Naive thymus-derived CD8-positive, alpha-beta T cell (primary cell): ENCODE data around the gene GPR21. TPM values are rescaled to one million over a fixed set of nuclear protein-coding genes. Genes with fewer than 3 reads are reported as not detected.

Experiments
- ATAC-seq, 2 donors: fragments of 150-1000 bp; cut with Tn5 transposase in 1 of 2; sonication (Bioruptor Pico), chemical (Tn5 transposase) in 1 of 2; 1 replicate in 1 of 2; 2 replicates in 1 of 2; pipeline ENCODE4 v1.10.0; 2021; ENCODE audit warnings: mild to moderate bottlenecking in 2 of 2, moderate library complexity in 2 of 2
- POLR2A ChIA-PET: fragments of 350-600 bp; sonication (Branson Sonifier 250); formaldehyde crosslinking; loops from one replicate; lab custom pipeline; 2021; ENCODE audit warnings: antibody characterized with exemption; lab: Charles Lee
- DNase-seq, 10 donors: peaks; one replicate each; pipeline versions ENCODE4 v3.0.0 to v3.0.0-alpha.2; 2020 to 2022
- H3K27ac Mint-ChIP-seq, 10 donors: one replicate each; pipeline ENCODE4 v1.8.0; 2020 to 2022; ENCODE audit warnings: mild to moderate bottlenecking in 10 of 10, mixed read lengths in 10 of 10, moderate library complexity in 4 of 10, inconsistent platforms in 1 of 10
- H3K27me3 Mint-ChIP-seq, 5 donors: one replicate each; pipeline ENCODE4 v1.8.0; 2021 to 2022; ENCODE audit warnings: mixed read lengths in 5 of 5
- H3K36me3 Mint-ChIP-seq, 3 donors: one replicate each; pipeline ENCODE4 v1.8.0; 2020 to 2022; ENCODE audit warnings: mixed read lengths in 3 of 3, mild to moderate bottlenecking in 2 of 3, inconsistent platforms in 1 of 3
- H3K4me1 Mint-ChIP-seq, 4 donors: one replicate each; pipeline ENCODE4 v1.8.0; 2021 to 2022; ENCODE audit warnings: mixed read lengths in 4 of 4
- H3K4me3 Mint-ChIP-seq, 10 donors: one replicate each; pipeline ENCODE4 v1.8.0; 2020 to 2022; ENCODE audit warnings: mild to moderate bottlenecking in 10 of 10, mixed read lengths in 10 of 10, moderate library complexity in 6 of 10, inconsistent platforms in 1 of 10
- H3K9me3 Mint-ChIP-seq, 9 donors: one replicate each; pipeline ENCODE4 v1.8.0; 2020 to 2022; ENCODE audit warnings: mixed read lengths in 9 of 9, mild to moderate bottlenecking in 3 of 9, inconsistent platforms in 1 of 9, moderate library complexity in 1 of 9
- polyA plus RNA-seq, 3 donors: library from polyadenylated mRNA; unstranded; fragments of 300-500 nt; fragmentation: Illumina TruSeq; gene quantifications; one replicate each; pipeline ENCODE4 v1.2.3, GENCODE V29; 2021
- total RNA-seq, 8 experiments: library from RNA in 2 of 8; stranded (reverse) in 2 of 8; gene quantifications; one replicate each; pipeline ENCODE4 v1.2.3 and lab custom pipeline; 2021 to 2026

GPR21 gene
- total and polyA plus RNA-seq, 5 experiments from 2014 or later, result 0.60 to 0.91 TPM; not detected in 3

GRCh38 chr9:123072407-123072995 lies 39.0 kb downstream of the GPR21 start:
- H3K27me3 Mint-ChIP-seq, result no peaks in the 10 kb centered on the region
- H3K36me3 Mint-ChIP-seq, result peaks cover 12 to 84% (median 16%) of the 10 kb centered on the region in 3 donors
- DNase-seq (no peak), ATAC-seq (no peak)
- no peak overlapping the region for H3K4me3 Mint-ChIP-seq
- H3K27ac Mint-ChIP-seq, result peak overlapping the region in 4 of 10 donors; percentile 0 to 53 (median 2)
- POLR2A ChIA-PET, result no interaction called here
- no peaks in the 10 kb centered on the region for H3K9me3 Mint-ChIP-seq
- H3K4me1 Mint-ChIP-seq, result peaks cover 0 to 2% (median 0%) of the 10 kb centered on the region in 4 donors

GRCh38 chr9:123073441-123073840 lies 40.0 kb downstream of the GPR21 start:
- ATAC-seq, result no peak

GRCh38 chr9:123073991-123074422 lies 40.5 kb downstream of the GPR21 start:
- ATAC-seq, result no peak
- POLR2A ChIA-PET, result no interaction called here
- DNase-seq, result no peak
- no peaks in the 10 kb centered on the region for H3K9me3 Mint-ChIP-seq
- H3K4me3 Mint-ChIP-seq, result no peak overlapping the region
- H3K27ac Mint-ChIP-seq, result peak overlapping the region in 1 of 10 donors; percentile 50
- H3K27me3 Mint-ChIP-seq, result no peaks in the 10 kb centered on the region
- peaks cover 0 to 2% (median 0%) of the 10 kb centered on the region in 4 donors for H3K4me1 Mint-ChIP-seq
- peaks cover 10 to 87% (median 15%) of the 10 kb centered on the region in 3 donors for H3K36me3 Mint-ChIP-seq

More at GRCh38 chr9:123073441-123073840, 40.0 kb downstream of the GPR21 start:
- DNase-seq, result no peak
- H3K9me3 Mint-ChIP-seq, result no peaks in the 10 kb centered on the region
- H3K27me3 Mint-ChIP-seq, result no peaks in the 10 kb centered on the region
- H3K36me3 Mint-ChIP-seq, result peaks cover 10 to 87% (median 15%) of the 10 kb centered on the region in 3 donors
- H3K4me3 Mint-ChIP-seq, result no peak overlapping the region
- peaks cover 0 to 2% (median 0%) of the 10 kb centered on the region in 4 donors for H3K4me1 Mint-ChIP-seq
- no peak overlapping the region for H3K27ac Mint-ChIP-seq
- POLR2A ChIA-PET, result no interaction called here

- Mint-ChIP-seq H3K9me3 (no peaks in the 10 kb centered on the region), H3K27ac (peak overlapping the region in 1 of 10 donors; percentile 31), H3K27me3 (no peaks in the 10 kb centered on the region), H3K36me3 (peaks cover 12 to 89% (median 15%) of the 10 kb centered on the region in 3 donors), H3K4me1 (peaks cover 0 to 2% (median 0%) of the 10 kb centered on the region in 4 donors), H3K4me3 (no peak overlapping the region)
- no peak for DNase-seq
- POLR2A ChIA-PET, result no interaction called here
- no peak for ATAC-seq
Measured at GRCh38 chr9:123074628-123075027, 41.2 kb downstream of the GPR21 start.

- H3K4me3 Mint-ChIP-seq, result no peak overlapping the region
- no peaks in the 10 kb centered on the region for H3K27me3 Mint-ChIP-seq
- H3K36me3 Mint-ChIP-seq, result peaks cover 0 to 92% (median 25%) of the 10 kb centered on the region in 3 donors
- no peaks in the 10 kb centered on the region for H3K9me3 Mint-ChIP-seq
- POLR2A ChIA-PET, result no interaction called here
- ATAC-seq, result no peak
- peaks cover 0 to 10% (median 0%) of the 10 kb centered on the region in 4 donors for H3K4me1 Mint-ChIP-seq
- no peak overlapping the region for H3K27ac Mint-ChIP-seq
- no peak for DNase-seq
Measured at GRCh38 chr9:123080444-123080843, 47.0 kb downstream of the GPR21 start.

GRCh38 chr9:123081824-123082223 lies 48.4 kb downstream of the GPR21 start:
- Mint-ChIP-seq H3K36me3 (peaks cover 0 to 90% (median 25%) of the 10 kb centered on the region in 3 donors), H3K9me3 (no peaks in the 10 kb centered on the region), H3K27me3 (no peaks in the 10 kb centered on the region), H3K4me1 (peaks cover 0 to 10% (median under 1%) of the 10 kb centered on the region in 4 donors), H3K4me3 (no peak overlapping the region), H3K27ac (no peak overlapping the region)
- ATAC-seq, result peak in 1 of 2 donors; percentile 20
- POLR2A ChIA-PET, result interaction anchor here (0.7 to 1.1 kb wide), 2 partner anchors 268 to 275 kb away, joined by 3 to 4 read pairs; no protein-coding TSS in a partner anchor
- DNase-seq, result peak in 6 of 10 donors; percentile 4 to 31 (median 20)

- H3K36me3 Mint-ChIP-seq, result peaks cover 0 to 82% (median 21%) of the 10 kb centered on the region in 3 donors
- no peaks in the 10 kb centered on the region for H3K9me3 Mint-ChIP-seq
- peaks cover 0 to 10% (median under 1%) of the 10 kb centered on the region in 4 donors for H3K4me1 Mint-ChIP-seq
- DNase-seq (no peak), ATAC-seq (no peak)
- H3K27me3 Mint-ChIP-seq, result no peaks in the 10 kb centered on the region
- POLR2A ChIA-PET, result no interaction called here
- H3K27ac Mint-ChIP-seq, result no peak overlapping the region
- no peak overlapping the region for H3K4me3 Mint-ChIP-seq
Measured at GRCh38 chr9:123083680-123084079, 50.2 kb downstream of the GPR21 start.

- ATAC-seq, result no peak
- H3K36me3 Mint-ChIP-seq, result peaks cover 0 to 82% (median 21%) of the 10 kb centered on the region in 3 donors
Measured at GRCh38 chr9:123084256-123084655, 50.8 kb downstream of the GPR21 start.

More at GRCh38 chr9:123084256-123084655, 50.8 kb downstream of the GPR21 start:
- Mint-ChIP-seq H3K27me3 (no peaks in the 10 kb centered on the region), H3K4me3 (no peak overlapping the region), H3K9me3 (no peaks in the 10 kb centered on the region), H3K4me1 (peaks cover 0 to 10% (median under 1%) of the 10 kb centered on the region in 4 donors), H3K27ac (no peak overlapping the region)
- DNase-seq, result no peak
- POLR2A ChIA-PET, result no interaction called here

Other genes starting within 250 kb of the GPR21 start
- gene OR5C1, start 244.7 kb upstream of the GPR21 start, total RNA-seq, result not detected
- not detected for gene OR5C1, start 244.7 kb upstream of the GPR21 start, polyA plus RNA-seq
- not detected for gene OR1K1, start 233.5 kb upstream of the GPR21 start, total RNA-seq
- not detected for gene OR1K1, start 233.5 kb upstream of the GPR21 start, polyA plus RNA-seq
- gene PDCL, start 205.1 kb upstream of the GPR21 start, total RNA-seq, result 10 to 100 TPM; 19.6 to 20.8 TPM
- 10 to 100 TPM in 1 of 3 donors, 1 to 10 TPM in 2; 7.8 to 10.8 (median 8.3) TPM for gene PDCL, start 205.1 kb upstream of the GPR21 start, polyA plus RNA-seq
- 10 to 100 TPM; 55.8 to 60.6 TPM for gene RC3H2, start 128.3 kb upstream of the GPR21 start, total RNA-seq
- 10 to 100 TPM; 17.1 to 23.2 (median 18.2) TPM for gene RC3H2, start 128.3 kb upstream of the GPR21 start, polyA plus RNA-seq
- 10 to 100 TPM; 19.8 to 20.0 TPM for gene ZBTB6, start 120.3 kb upstream of the GPR21 start, total RNA-seq
- gene ZBTB6, start 120.3 kb upstream of the GPR21 start, polyA plus RNA-seq, result 1 to 10 TPM; 2.0 to 4.4 (median 2.1) TPM
- gene ZBTB26, start 102.2 kb upstream of the GPR21 start, total RNA-seq, result 10 to 100 TPM in 1 of 2 experiments, 1 to 10 TPM in 1; 9.1 to 10.4 TPM
- 1 to 10 TPM in 1 of 3 donors, under 1 TPM in 2; 0.57 to 1.3 (median 0.66) TPM for gene ZBTB26, start 102.2 kb upstream of the GPR21 start, polyA plus RNA-seq
- gene RABGAP1, start 92.6 kb upstream of the GPR21 start, total RNA-seq, result 10 to 100 TPM; 43.4 to 43.5 TPM
- gene RABGAP1, start 92.6 kb upstream of the GPR21 start, polyA plus RNA-seq, result 10 to 100 TPM; 21.9 to 26.6 (median 23.8) TPM
- 10 to 100 TPM; 29.9 to 35.0 TPM for gene STRBP, start 234.9 kb downstream of the GPR21 start, total RNA-seq
- gene STRBP, start 234.9 kb downstream of the GPR21 start, polyA plus RNA-seq, result 10 to 100 TPM; 18.2 to 28.7 (median 19.9) TPM